K562 (cell line): ENCODE data around the gene C10orf71. TPM values are rescaled to one million over a fixed set of nuclear protein-coding genes. Genes with fewer than 3 reads are reported as not detected.

Experiments used
- ATF3 ChIP-seq, 2 experiments: fragments of 450-650 bp in 1 of 2; sonication (generic) in 1 of 2; formaldehyde crosslinking in 1 of 2; IDR thresholded peaks in 1 of 2; conservative IDR thresholded peaks in 1 of 2; 2 replicates each; pipeline versions ENCODE4 v1.6.1 to v1.8.1; 2016 to 2023; ENCODE audit warnings: mild to moderate bottlenecking in 2 of 2, moderate library complexity in 2 of 2, inconsistent platforms in 1 of 2, missing genetic modification reagents in 1 of 2
- BCOR ChIP-seq: fragments of 450-650 bp; IDR thresholded peaks from 2 replicates; pipeline ENCODE4 v1.6.1; 2016
- CEBPB ChIP-seq: fragments of 450-650 bp; IDR thresholded peaks from 2 replicates; pipeline ENCODE4 v1.6.1; 2016; ENCODE audit warnings: missing genetic modification characterization, missing compliant biosample characterization
- CTCFL ChIP-seq: IDR thresholded peaks from 2 replicates; pipeline ENCODE4 v1.6.1; 2011; ENCODE audit warnings: borderline replicate concordance, low read depth, mild to moderate bottlenecking, moderate library complexity, low read length; ENCODE audit not compliant: insufficient read depth, poor library complexity, severe bottlenecking
- FOSL1 ChIP-seq: fragments of 200-800 bp; sonication (Bioruptor generic); conservative IDR thresholded peaks from 2 replicates; pipeline ENCODE4 v1.6.1; 2016; ENCODE audit warnings: missing genetic modification characterization, missing compliant biosample characterization
- FOXJ2 ChIP-seq: fragments of 200-800 bp; sonication (Bioruptor generic); IDR thresholded peaks from 2 replicates; pipeline ENCODE4 v1.6.1; 2016; ENCODE audit warnings: missing genetic modification characterization, missing compliant biosample characterization
- KDM1A ChIP-seq, 2 experiments: fragments of 450-650 bp; IDR thresholded peaks; 2 replicates each; pipeline ENCODE4 v1.6.1; 2016; ENCODE audit warnings: mild to moderate bottlenecking in 2 of 2
- KDM4B ChIP-seq, 2 experiments: fragments of 450-650 bp in 1 of 2; sonication (generic) in 1 of 2; IDR thresholded peaks; 2 replicates each; pipeline ENCODE4 v1.6.1; 2016 to 2017; ENCODE audit warnings: borderline replicate concordance in 2 of 2, antibody characterized with exemption in 1 of 2, low read depth in 1 of 2, mild to moderate bottlenecking in 1 of 2
- NBN ChIP-seq: fragments of 450-650 bp; IDR thresholded peaks from 2 replicates; pipeline ENCODE4 v1.6.1; 2016; ENCODE audit warnings: low read depth, mild to moderate bottlenecking
- NR1H2 ChIP-seq: sonication (generic); formaldehyde crosslinking; IDR thresholded peaks from 2 replicates; pipeline ENCODE4 v1.4.0; 2020; ENCODE audit warnings: mild to moderate bottlenecking, missing genetic modification reagents
- RBBP5 ChIP-seq: fragments of 200-600 bp; sonication (generic); IDR thresholded peaks from 2 replicates; pipeline ENCODE4 v1.6.1; 2012; ENCODE audit warnings: borderline replicate concordance, mild to moderate bottlenecking, low read length, control low read depth, inconsistent platforms; ENCODE audit not compliant: insufficient read depth, poor library complexity, severe bottlenecking
- RBM25 ChIP-seq: fragments of 200-400 bp; formaldehyde crosslinking; IDR thresholded peaks from 2 replicates; pipeline ENCODE4 v1.6.1; 2018; ENCODE audit warnings: low read length, low read depth, moderate library complexity; ENCODE audit not compliant: severe bottlenecking
- STAT6 ChIP-seq: sonication (generic); formaldehyde crosslinking; IDR thresholded peaks from 2 replicates; pipeline ENCODE4 v1.8.1; 2023; ENCODE audit warnings: mild to moderate bottlenecking, missing genetic modification reagents
- ZBTB7A ChIP-seq: IDR thresholded peaks from 2 replicates; pipeline ENCODE4 v1.6.1; 2011; ENCODE audit warnings: low read depth, mild to moderate bottlenecking, low read length, moderate library complexity, borderline replicate concordance; ENCODE audit not compliant: control insufficient read depth
- ZFP36 ChIP-seq: fragments of 150-350 bp; IDR thresholded peaks from 2 replicates; pipeline ENCODE4 v1.6.1; 2018; ENCODE audit warnings: low read length, low read depth; ENCODE audit not compliant: partially characterized antibody
- ZNF143 ChIP-seq: sonication (generic); formaldehyde crosslinking; IDR thresholded peaks from 2 replicates; pipeline ENCODE4 v1.9.0; 2022; ENCODE audit warnings: mild to moderate bottlenecking, missing genetic modification reagents
- ZNF280B ChIP-seq: fragments of 250-450 bp; sonication (Bioruptor Pico); IDR thresholded peaks from 2 replicates; pipeline ENCODE4 v1.5.1; 2021; ENCODE audit warnings: mild to moderate bottlenecking
- ZNF41 ChIP-seq: fragments of 250-450 bp; sonication (Bioruptor Pico); conservative IDR thresholded peaks from 2 replicates; pipeline ENCODE4 v1.4.0; 2020; ENCODE audit warnings: mild to moderate bottlenecking
- ZNF707 ChIP-seq: fragments of 250-450 bp; sonication (Bioruptor Pico); conservative IDR thresholded peaks from 2 replicates; pipeline ENCODE4 v1.8.0; 2022; ENCODE audit warnings: inconsistent platforms, mild to moderate bottlenecking, moderate library complexity
- polyA plus RNA-seq, 8 experiments: library from polyadenylated mRNA; depleted of rRNA in 4 of 8; stranded (reverse) in 5 of 8; unstranded in 3 of 8; fragments of >200 nt; fragmentation: Nextera tagmentation in 2 of 8; fragmentation: Illumina TruSeq in 1 of 8; extraction: Ambion mirVana in 2 of 8; extraction: Trizol in 1 of 8; gene quantifications; 2 replicates each; pipeline versions ENCODE4 v1.2.1 to v1.2.3, GENCODE V29; 2011 to 2014; ENCODE audit warnings: inconsistent platforms in 1 of 8, missing spikeins in 1 of 8
- total RNA-seq, 7 experiments: library from RNA; depleted of rRNA in 6 of 7; stranded (reverse); fragments of >200 nt in 6 of 7; fragmentation: Illumina TruSeq in 2 of 7; extraction: Trizol in 2 of 7; gene quantifications; 2 replicates each; pipeline versions ENCODE4 v1.2.1 to v1.2.3, GENCODE V29; 2011 to 2021; ENCODE audit warnings: low replicate concordance in 1 of 7

Gene C10orf71
- total and polyA plus RNA-seq, 9 of the 15 experiments (the other 6 are each of a cell fraction or from before 2014, with no cell fraction given): 0.06 to 4.5 (median 1.3) TPM

GRCh38 chr10:49310460-49310859 is 11.5 kb downstream of the C10orf71 start (continued):
- TF ChIP-seq FOXJ2 (tag): no peak
- no peak for TF ChIP-seq RBBP5
- TF ChIP-seq FOSL1 (tag): 0 out of 2 replicates have a peak, but pooled peaks have one; percentile 23
- no peak for TF ChIP-seq ZBTB7A
- TF ChIP-seq NBN: no peak
- no peak for TF ChIP-seq ZNF143 (CRISPR knock-in tag)
- TF ChIP-seq KDM4B (IDR thresholded peaks at IDR 0.05; ENCODE audit: borderline replicate concordance in 2 of 2, low read depth in 1 of 2): no peak
- no peak for TF ChIP-seq CEBPB
- peak; percentile 59 for TF ChIP-seq ATF3 (IDR thresholded peaks at IDR 0.05)
- TF ChIP-seq ATF3 (CRISPR knock-in tag; conservative IDR thresholded peaks at IDR 0.05): no peak
- TF ChIP-seq CTCFL: no peak
- no peak for TF ChIP-seq ZNF41 (CRISPR knock-in tag)
- TF ChIP-seq STAT6 (CRISPR knock-in tag): no peak
- TF ChIP-seq BCOR: peak; percentile 73
- TF ChIP-seq KDM1A (IDR thresholded peaks at IDR 0.05): peak in 1 of 2 experiments; percentile 20; a peak in 1 of 4 replicates
- TF ChIP-seq ZNF280B: no peak
- peak; percentile 64 for TF ChIP-seq RBM25
- TF ChIP-seq ZFP36: peak; percentile 82
- no peak for TF ChIP-seq NR1H2 (CRISPR knock-in tag)
- no peak for TF ChIP-seq ZNF707
